HEK293T (cell line): Measurements from ENCODE around the gene MPO.

Experiments
- ARNT ChIP-seq: fragments of 450-650 bp; IDR thresholded peaks from 2 replicates; pipeline ENCODE4 v1.6.1; 2017; ENCODE audit warnings: mild to moderate bottlenecking
- BHLHE40 ChIP-seq: fragments of 450-650 bp; IDR thresholded peaks from 2 replicates; pipeline ENCODE4 v1.6.1; 2016; ENCODE audit warnings: mild to moderate bottlenecking, moderate library complexity, borderline replicate concordance
- FOXA1 ChIP-seq: fragments of 450-650 bp; IDR thresholded peaks from 2 replicates; pipeline ENCODE4 v1.6.1; 2016; ENCODE audit warnings: mild to moderate bottlenecking
- FOXK2 ChIP-seq: fragments of 450-650 bp; IDR thresholded peaks from 2 replicates; pipeline ENCODE4 v1.6.1; 2016; ENCODE audit warnings: mild to moderate bottlenecking
- FOXM1 ChIP-seq: fragments of 450-650 bp; IDR thresholded peaks from 2 replicates; pipeline ENCODE4 v1.6.1; 2017; ENCODE audit warnings: mild to moderate bottlenecking, borderline replicate concordance
- L3MBTL2 ChIP-seq: fragments of 450-650 bp; conservative IDR thresholded peaks from 2 replicates; pipeline ENCODE4 v1.6.1; 2016; ENCODE audit warnings: mild to moderate bottlenecking
- NFRKB ChIP-seq: fragments of 450-650 bp; IDR thresholded peaks from 2 replicates; pipeline ENCODE4 v1.6.1; 2016; ENCODE audit warnings: mild to moderate bottlenecking, moderate library complexity
- ZNF384 ChIP-seq: fragments of 450-650 bp; IDR thresholded peaks from 2 replicates; pipeline ENCODE4 v1.6.1; 2016

DNA sequence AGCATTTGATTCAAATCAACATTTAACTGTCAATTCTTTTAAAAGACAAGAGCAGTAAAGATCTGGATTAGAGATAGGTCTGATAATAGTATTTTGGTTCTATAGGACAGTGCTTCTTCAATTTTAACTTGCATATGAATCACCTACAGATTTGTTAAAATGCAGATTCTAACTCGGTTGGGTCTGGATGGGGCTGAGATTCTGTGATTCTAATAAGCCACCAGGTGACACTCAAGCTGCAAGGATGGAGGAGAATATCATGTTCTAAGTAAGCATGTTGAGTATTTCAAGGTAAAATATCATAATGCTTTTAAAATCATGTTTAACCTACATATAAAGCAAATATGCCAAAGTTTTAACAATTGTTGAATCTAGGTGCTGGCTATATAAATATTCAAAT is 32.1 kb upstream of the MPO start:
- TF ChIP-seq NFRKB, result no peak
- no peak for TF ChIP-seq BHLHE40
- TF ChIP-seq FOXA1, result no peak
- TF ChIP-seq FOXK2, result no peak
- no peak for TF ChIP-seq ARNT
- TF ChIP-seq L3MBTL2, result no peak
- no peak for TF ChIP-seq FOXM1
- TF ChIP-seq ZNF384, result no peak
